ENCODE data around the gene TNS3.

Gene TNS3

GRCh38 chr7:47357361-47357760, 224.6 kb downstream of the TNS3 start:
- no peak overlapping the region for H3K18ac ChIP-seq (ENCODE audit: low read depth in 1 of 2, low read length in 2 of 2)
- H2BK120ac ChIP-seq (ENCODE audit: low read depth, low read length), result no peak overlapping the region

GRCh38 chr7:47356261-47356660, 225.7 kb downstream of the TNS3 start:
- WGBS, result 92% methylated on average over 5 of the region's 5 CpGs
- Histone ChIP-seq H3K23ac (ENCODE audit: low read length in 2 of 2) (no peak overlapping the region), H3K4me2 (ENCODE audit: low read length, poor library complexity, severe bottlenecking) (no peak overlapping the region), H3K27ac (ENCODE audit: low read length, poor library complexity, severe bottlenecking) (no peak overlapping the region), H3K36me3 (ENCODE audit: control insufficient read depth in 1 of 2, insufficient read depth in 2 of 2, low read depth in 1 of 2, low read length in 2 of 2) (peaks cover 0 to 56% of the 10 kb centered on the region in 2 experiments), H2BK120ac (ENCODE audit: low read depth, low read length) (no peak overlapping the region), H2AK5ac (ENCODE audit: low read length, severe bottlenecking) (no peak overlapping the region), H3K14ac (ENCODE audit: low read length in 2 of 2) (no peak overlapping the region), H4K91ac (ENCODE audit: low read length) (no peak overlapping the region), H3K9ac (ENCODE audit: low read length) (no peak overlapping the region), H3K4me1 (ENCODE audit: control insufficient read depth, insufficient read depth, low read depth, low read length) (peaks cover 20% of the 10 kb centered on the region), H2AFZ (ENCODE audit: low read depth, low read length) (no peak overlapping the region), H2BK15ac (ENCODE audit: low read depth, poor library complexity, severe bottlenecking) (no peak overlapping the region), H3K27me3 (ENCODE audit: control insufficient read depth in 1 of 2, insufficient read depth in 1 of 2, low read length in 2 of 2) (peaks cover 0 to 34% of the 10 kb centered on the region in 2 experiments), H2BK5ac (ENCODE audit: low read depth, low read length, poor library complexity, severe bottlenecking) (no peak overlapping the region), H4K8ac (ENCODE audit: low read length) (no peak overlapping the region), H2BK12ac (ENCODE audit: low read length in 2 of 2) (no peak overlapping the region), H3K9me3 (ENCODE audit: control insufficient read depth, low read length) (no peaks in the 10 kb centered on the region), H3K79me1 (replicated peaks; ENCODE audit: low read length, poor library complexity, severe bottlenecking) (peaks cover 72% of the 10 kb centered on the region), H3K18ac (ENCODE audit: low read depth in 1 of 2, low read length in 2 of 2) (no peak overlapping the region), H3K4me3 (ENCODE audit: insufficient read depth in 1 of 2, low read depth in 1 of 2, low read length in 2 of 2) (no peak overlapping the region), H3K4ac (ENCODE audit: low read depth in 1 of 2, low read length in 2 of 2) (no peak overlapping the region)
- DNase-seq, result no peak

More at GRCh38 chr7:47357361-47357760, 224.6 kb downstream of the TNS3 start:
- Histone ChIP-seq H4K91ac (ENCODE audit: low read length) (no peak overlapping the region), H3K4me1 (ENCODE audit: control insufficient read depth, insufficient read depth, low read depth, low read length) (peaks cover 26% of the 10 kb centered on the region), H3K4ac (ENCODE audit: low read depth in 1 of 2, low read length in 2 of 2) (no peak overlapping the region), H2BK12ac (ENCODE audit: low read length in 2 of 2) (no peak overlapping the region), H2BK15ac (ENCODE audit: low read depth, poor library complexity, severe bottlenecking) (no peak overlapping the region), H3K36me3 (ENCODE audit: control insufficient read depth in 1 of 2, insufficient read depth in 2 of 2, low read depth in 1 of 2, low read length in 2 of 2) (peaks cover 0 to 45% of the 10 kb centered on the region in 2 experiments), H3K27ac (ENCODE audit: low read length, poor library complexity, severe bottlenecking) (no peak overlapping the region), H2AK5ac (ENCODE audit: low read length, severe bottlenecking) (no peak overlapping the region), H2AFZ (ENCODE audit: low read depth, low read length) (no peak overlapping the region), H3K14ac (ENCODE audit: low read length in 2 of 2) (no peak overlapping the region), H3K23ac (ENCODE audit: low read length in 2 of 2) (no peak overlapping the region), H2BK5ac (ENCODE audit: low read depth, low read length, poor library complexity, severe bottlenecking) (no peak overlapping the region), H3K27me3 (ENCODE audit: control insufficient read depth in 1 of 2, insufficient read depth in 1 of 2, low read length in 2 of 2) (peaks cover 0 to 32% of the 10 kb centered on the region in 2 experiments), H3K79me1 (replicated peaks; ENCODE audit: low read length, poor library complexity, severe bottlenecking) (peaks cover 69% of the 10 kb centered on the region), H3K9me3 (ENCODE audit: control insufficient read depth, low read length) (no peaks in the 10 kb centered on the region), H4K8ac (ENCODE audit: low read length) (no peak overlapping the region), H3K4me3 (ENCODE audit: insufficient read depth in 1 of 2, low read depth in 1 of 2, low read length in 2 of 2) (no peak overlapping the region), H3K9ac (ENCODE audit: low read length) (no peak overlapping the region), H3K4me2 (ENCODE audit: low read length, poor library complexity, severe bottlenecking) (no peak overlapping the region)
- DNase-seq, result no peak
- WGBS, result 92% methylated on average over 10 of the region's 10 CpGs

GRCh38 chr7:47355684-47356083, 226.2 kb downstream of the TNS3 start:
- 93% methylated on average over 3 of the region's 5 CpGs for WGBS
- H3K36me3 ChIP-seq (ENCODE audit: control insufficient read depth in 1 of 2, insufficient read depth in 2 of 2, low read depth in 1 of 2, low read length in 2 of 2), result peaks cover 0 to 56% of the 10 kb centered on the region in 2 experiments

GRCh38 chr7:47354831-47355541, 226.9 kb downstream of the TNS3 start:
- Histone ChIP-seq H3K27me3 (ENCODE audit: control insufficient read depth in 1 of 2, insufficient read depth in 1 of 2, low read length in 2 of 2) (peaks cover 0 to 36% of the 10 kb centered on the region in 2 experiments), H2AK5ac (ENCODE audit: low read length, severe bottlenecking) (no peak overlapping the region), H3K14ac (ENCODE audit: low read length in 2 of 2) (peak overlapping the region in 1 of 2 experiments; percentile 31), H2AFZ (ENCODE audit: low read depth, low read length) (no peak overlapping the region), H2BK15ac (ENCODE audit: low read depth, poor library complexity, severe bottlenecking) (no peak overlapping the region), H3K4me2 (ENCODE audit: low read length, poor library complexity, severe bottlenecking) (no peak overlapping the region), H3K36me3 (ENCODE audit: control insufficient read depth in 1 of 2, insufficient read depth in 2 of 2, low read depth in 1 of 2, low read length in 2 of 2) (peaks cover 0 to 53% of the 10 kb centered on the region in 2 experiments), H2BK5ac (ENCODE audit: low read depth, low read length, poor library complexity, severe bottlenecking) (no peak overlapping the region), H3K23ac (ENCODE audit: low read length in 2 of 2) (peak overlapping the region in 1 of 2 experiments; percentile 27), H2BK120ac (ENCODE audit: low read depth, low read length) (no peak overlapping the region), H3K27ac (ENCODE audit: low read length, poor library complexity, severe bottlenecking) (no peak overlapping the region), H3K79me1 (replicated peaks; ENCODE audit: low read length, poor library complexity, severe bottlenecking) (peaks cover 70% of the 10 kb centered on the region), H3K9ac (ENCODE audit: low read length) (no peak overlapping the region), H3K4me1 (ENCODE audit: control insufficient read depth, insufficient read depth, low read depth, low read length) (peaks cover 9% of the 10 kb centered on the region), H3K18ac (ENCODE audit: low read depth in 1 of 2, low read length in 2 of 2) (peak overlapping the region in 1 of 2 experiments; percentile 28), H2BK12ac (ENCODE audit: low read length in 2 of 2) (peak overlapping the region in 1 of 2 experiments; percentile 22), H4K8ac (ENCODE audit: low read length) (peak overlapping the region; percentile 66), H3K4me3 (ENCODE audit: insufficient read depth in 1 of 2, low read depth in 1 of 2, low read length in 2 of 2) (no peak overlapping the region), H4K91ac (ENCODE audit: low read length) (no peak overlapping the region), H3K4ac (ENCODE audit: low read depth in 1 of 2, low read length in 2 of 2) (no peak overlapping the region), H3K9me3 (ENCODE audit: control insufficient read depth, low read length) (no peaks in the 10 kb centered on the region)
- 94% methylated on average over 22 of the region's 22 CpGs for WGBS
- no peak for DNase-seq

More at GRCh38 chr7:47355684-47356083, 226.2 kb downstream of the TNS3 start:
- Histone ChIP-seq H3K4me2 (ENCODE audit: low read length, poor library complexity, severe bottlenecking) (no peak overlapping the region), H3K14ac (ENCODE audit: low read length in 2 of 2) (no peak overlapping the region), H3K27me3 (ENCODE audit: control insufficient read depth in 1 of 2, insufficient read depth in 1 of 2, low read length in 2 of 2) (peaks cover 0 to 35% of the 10 kb centered on the region in 2 experiments), H3K4me3 (ENCODE audit: insufficient read depth in 1 of 2, low read depth in 1 of 2, low read length in 2 of 2) (no peak overlapping the region), H4K8ac (ENCODE audit: low read length) (no peak overlapping the region), H3K4me1 (ENCODE audit: control insufficient read depth, insufficient read depth, low read depth, low read length) (peaks cover 15% of the 10 kb centered on the region), H2AK5ac (ENCODE audit: low read length, severe bottlenecking) (no peak overlapping the region), H3K18ac (ENCODE audit: low read depth in 1 of 2, low read length in 2 of 2) (no peak overlapping the region), H2BK15ac (ENCODE audit: low read depth, poor library complexity, severe bottlenecking) (no peak overlapping the region), H3K79me1 (replicated peaks; ENCODE audit: low read length, poor library complexity, severe bottlenecking) (peaks cover 71% of the 10 kb centered on the region), H2BK5ac (ENCODE audit: low read depth, low read length, poor library complexity, severe bottlenecking) (no peak overlapping the region), H3K4ac (ENCODE audit: low read depth in 1 of 2, low read length in 2 of 2) (no peak overlapping the region), H3K23ac (ENCODE audit: low read length in 2 of 2) (no peak overlapping the region), H3K27ac (ENCODE audit: low read length, poor library complexity, severe bottlenecking) (no peak overlapping the region), H2BK120ac (ENCODE audit: low read depth, low read length) (no peak overlapping the region), H2BK12ac (ENCODE audit: low read length in 2 of 2) (no peak overlapping the region), H3K9ac (ENCODE audit: low read length) (no peak overlapping the region), H2AFZ (ENCODE audit: low read depth, low read length) (no peak overlapping the region), H3K9me3 (ENCODE audit: control insufficient read depth, low read length) (no peaks in the 10 kb centered on the region), H4K91ac (ENCODE audit: low read length) (no peak overlapping the region)
- DNase-seq, result no peak

Measured in mesenchymal stem cell (in vitro differentiated cells and primary cell).